HG03442 (cell line): ENCODE data around the gene TOP2A.

Experiments
- ATAC-seq: cut with Tn5 transposase; IDR thresholded peaks from one replicate; pipeline ENCODE4 v1.9.1; 2021; ENCODE audit warnings: mild to moderate bottlenecking, moderate library complexity; ENCODE audit not compliant: unreplicated experiment

TOP2A gene

DNA sequence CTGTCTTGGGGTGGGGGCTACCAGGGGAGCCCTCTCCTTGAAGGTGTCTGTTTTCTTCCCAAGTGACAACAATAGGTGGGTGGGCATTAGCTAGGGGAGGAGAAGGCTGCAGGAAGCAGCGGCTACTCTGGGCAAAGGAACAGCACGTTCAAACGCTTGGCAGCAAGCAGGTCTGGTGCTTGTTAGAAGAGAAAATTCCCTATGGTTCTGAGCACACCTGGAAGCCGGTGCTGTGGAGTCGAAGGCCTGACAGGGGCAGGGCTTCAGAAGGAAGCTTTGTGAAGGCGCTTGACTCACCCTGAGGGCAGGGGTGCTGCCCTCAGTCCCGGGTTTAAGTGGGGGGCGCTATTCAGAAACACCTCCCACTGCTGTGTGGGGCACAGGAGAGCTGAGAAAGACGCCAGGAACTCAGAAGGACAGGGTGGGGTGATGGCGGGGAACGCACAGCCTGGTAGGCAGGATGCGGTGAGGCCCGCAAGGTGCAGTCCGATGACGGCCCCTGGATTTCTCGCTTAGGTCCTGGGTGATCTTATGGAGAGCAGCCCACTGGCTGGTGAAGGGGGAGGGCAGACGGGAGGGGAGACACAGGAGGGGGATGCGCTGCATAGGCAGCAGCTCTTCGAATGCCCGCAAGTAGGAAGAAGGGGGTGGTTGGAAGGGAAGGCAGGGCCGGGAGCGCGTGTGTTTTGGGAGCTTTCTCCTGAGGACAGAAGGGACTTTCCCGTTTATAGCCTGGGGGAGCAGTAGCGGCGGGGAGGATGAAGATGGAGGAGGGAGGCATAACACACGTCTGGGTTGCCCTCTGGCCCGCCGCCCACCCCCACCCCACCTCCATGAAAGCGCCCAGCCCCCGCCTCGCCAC is 56.4 kb downstream of the TOP2A start:
- ATAC-seq = no peak

DNA sequence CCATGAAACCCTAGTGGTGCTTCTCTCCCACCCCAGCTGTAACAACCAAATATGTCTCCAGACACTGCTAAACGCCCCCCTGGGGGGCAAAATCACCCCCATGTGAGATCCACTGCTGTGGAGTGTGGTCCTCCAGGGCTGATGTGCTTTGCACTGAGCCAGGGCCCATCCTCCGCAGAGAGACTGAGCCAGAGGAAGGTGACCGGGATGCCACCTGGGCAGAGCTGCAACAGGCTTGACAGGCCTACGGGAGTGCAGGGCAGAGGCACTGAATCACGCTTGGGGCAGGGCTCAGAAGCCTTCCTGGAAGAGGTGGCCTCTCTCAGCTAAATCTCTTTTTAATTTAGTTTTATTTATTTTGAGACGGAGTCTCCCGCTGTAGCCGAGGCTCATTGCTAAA is 57.6 kb downstream of the TOP2A start:
- no peak for ATAC-seq

DNA sequence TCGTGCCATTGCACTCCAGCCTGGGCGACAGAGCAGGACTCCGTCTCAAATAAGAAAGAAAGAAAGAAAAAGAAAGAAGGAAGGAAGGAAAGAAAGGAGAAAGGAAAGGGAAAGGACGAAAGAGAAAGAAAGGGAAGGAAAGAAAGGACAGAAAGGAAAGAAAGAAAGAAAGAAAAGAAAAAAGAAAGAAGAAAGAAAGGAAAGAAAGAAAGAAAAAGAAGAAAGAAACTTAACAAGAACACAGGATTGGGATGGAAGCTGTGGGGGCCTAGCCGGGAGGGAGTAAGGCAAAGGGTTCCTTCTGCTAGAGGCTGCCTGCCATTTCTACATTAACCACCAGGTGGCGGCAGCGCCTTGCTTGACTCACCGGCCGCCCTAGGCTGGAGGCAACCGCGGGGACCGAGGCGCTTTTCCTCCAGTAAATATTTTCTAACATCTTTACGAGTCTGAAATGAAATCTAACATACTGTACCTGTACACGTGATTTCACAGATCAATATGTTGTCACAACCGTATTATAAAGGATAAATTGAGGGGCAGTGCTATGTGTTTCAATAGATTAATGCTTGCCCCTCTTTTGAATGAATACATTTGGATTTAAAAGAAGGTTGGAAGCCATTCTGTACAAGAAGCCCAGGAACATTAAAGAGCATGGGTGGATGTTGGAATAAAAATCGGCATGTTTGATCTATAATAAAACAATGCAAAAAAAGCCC is 59.2 kb downstream of the TOP2A start:
- no peak for ATAC-seq

DNA sequence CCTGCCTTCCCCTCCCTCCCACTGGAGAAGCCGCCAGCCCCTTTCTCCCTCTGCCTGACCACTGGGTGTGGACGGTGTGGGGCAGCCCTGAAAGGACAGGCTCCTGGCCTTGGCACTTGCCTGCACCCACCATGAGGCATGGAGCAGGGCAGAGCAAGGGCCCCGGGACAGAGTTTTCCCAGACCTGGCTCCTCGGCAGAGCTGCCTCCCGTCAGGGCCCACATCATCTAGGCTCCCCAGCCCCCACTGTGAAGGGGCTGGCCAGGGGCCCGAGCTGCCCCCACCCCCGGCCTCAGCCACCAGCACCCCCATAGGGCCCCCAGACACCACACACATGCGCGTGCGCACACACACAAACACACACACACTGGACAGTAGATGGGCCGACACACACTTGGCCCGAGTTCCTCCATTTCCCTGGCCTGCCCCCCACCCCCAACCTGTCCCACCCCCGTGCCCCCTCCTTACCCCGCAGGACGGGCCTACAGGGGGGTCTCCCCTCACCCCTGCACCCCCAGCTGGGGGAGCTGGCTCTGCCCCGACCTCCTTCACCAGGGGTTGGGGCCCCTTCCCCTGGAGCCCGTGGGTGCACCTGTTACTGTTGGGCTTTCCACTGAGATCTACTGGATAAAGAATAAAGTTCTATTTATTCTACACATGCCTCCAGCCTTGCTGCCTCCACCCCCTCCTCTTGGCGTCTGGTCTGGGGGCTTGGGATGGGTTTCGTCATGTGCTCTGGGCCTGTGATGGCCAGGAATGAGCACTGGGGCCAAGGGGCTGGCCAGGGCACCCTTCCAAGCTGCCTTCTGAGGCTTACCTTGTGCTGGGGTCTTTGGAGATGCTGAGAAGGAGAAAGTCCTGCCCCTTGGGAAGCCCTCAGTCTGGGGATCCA is 60.5 kb downstream of the TOP2A start:
- no peak for ATAC-seq

DNA sequence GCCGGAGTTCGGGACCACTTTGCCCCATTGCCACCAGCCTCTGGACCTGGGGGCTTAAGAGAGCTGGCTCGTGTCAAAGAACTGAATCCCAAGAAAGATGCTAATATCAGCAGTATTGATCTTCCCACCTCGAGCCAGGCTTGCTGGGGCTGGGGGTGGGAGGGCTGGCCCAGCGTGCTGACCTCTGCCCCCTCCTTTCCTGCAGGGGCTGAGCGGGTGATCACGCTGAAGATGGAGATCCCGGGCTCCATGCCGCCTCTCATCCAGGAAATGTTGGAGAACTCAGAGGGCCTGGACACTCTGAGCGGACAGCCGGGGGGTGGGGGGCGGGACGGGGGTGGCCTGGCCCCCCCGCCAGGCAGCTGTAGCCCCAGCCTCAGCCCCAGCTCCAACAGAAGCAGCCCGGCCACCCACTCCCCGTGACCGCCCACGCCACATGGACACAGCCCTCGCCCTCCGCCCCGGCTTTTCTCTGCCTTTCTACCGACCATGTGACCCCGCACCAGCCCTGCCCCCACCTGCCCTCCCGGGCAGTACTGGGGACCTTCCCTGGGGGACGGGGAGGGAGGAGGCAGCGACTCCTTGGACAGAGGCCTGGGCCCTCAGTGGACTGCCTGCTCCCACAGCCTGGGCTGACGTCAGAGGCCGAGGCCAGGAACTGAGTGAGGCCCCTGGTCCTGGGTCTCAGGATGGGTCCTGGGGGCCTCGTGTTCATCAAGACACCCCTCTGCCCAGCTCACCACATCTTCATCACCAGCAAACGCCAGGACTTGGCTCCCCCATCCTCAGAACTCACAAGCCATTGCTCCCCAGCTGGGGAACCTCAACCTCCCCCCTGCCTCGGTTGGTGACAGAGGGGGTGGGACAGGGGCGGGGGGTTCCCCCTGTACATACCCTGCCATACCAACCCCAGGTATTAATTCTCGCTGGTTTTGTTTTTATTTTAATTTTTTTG is 61.6 kb downstream of the TOP2A start:
- ATAC-seq = no peak

DNA sequence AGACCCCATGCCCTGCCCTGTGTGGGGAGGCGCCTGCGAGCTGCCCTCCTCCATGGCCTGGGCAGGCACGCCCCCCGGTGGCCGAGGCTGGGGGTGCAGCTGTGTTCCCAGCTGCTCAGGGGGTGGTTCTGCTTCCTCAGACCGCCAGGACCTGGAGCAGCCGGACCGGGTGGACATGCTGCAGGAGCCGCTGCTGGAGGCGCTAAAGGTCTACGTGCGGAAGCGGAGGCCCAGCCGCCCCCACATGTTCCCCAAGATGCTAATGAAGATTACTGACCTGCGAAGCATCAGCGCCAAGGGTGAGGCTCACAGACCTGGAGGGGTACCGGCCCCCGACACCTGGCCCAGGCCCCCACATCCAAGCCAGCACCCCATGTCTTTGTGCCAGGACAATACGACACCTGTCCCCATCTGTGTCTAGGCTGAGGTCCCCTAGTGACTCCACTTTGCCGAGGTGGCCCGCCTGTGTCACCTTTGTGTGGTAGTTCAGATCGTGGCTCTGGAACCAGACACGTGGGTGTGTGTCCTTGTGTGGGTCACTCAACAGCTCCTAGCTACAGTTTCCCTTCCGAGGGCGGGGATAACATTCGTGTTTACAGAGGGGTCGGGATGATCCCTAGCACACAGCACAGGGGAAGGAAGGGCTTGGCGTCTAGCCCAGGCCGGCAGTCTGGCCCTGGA is 62.4 kb downstream of the TOP2A start:
- no peak for ATAC-seq

DNA sequence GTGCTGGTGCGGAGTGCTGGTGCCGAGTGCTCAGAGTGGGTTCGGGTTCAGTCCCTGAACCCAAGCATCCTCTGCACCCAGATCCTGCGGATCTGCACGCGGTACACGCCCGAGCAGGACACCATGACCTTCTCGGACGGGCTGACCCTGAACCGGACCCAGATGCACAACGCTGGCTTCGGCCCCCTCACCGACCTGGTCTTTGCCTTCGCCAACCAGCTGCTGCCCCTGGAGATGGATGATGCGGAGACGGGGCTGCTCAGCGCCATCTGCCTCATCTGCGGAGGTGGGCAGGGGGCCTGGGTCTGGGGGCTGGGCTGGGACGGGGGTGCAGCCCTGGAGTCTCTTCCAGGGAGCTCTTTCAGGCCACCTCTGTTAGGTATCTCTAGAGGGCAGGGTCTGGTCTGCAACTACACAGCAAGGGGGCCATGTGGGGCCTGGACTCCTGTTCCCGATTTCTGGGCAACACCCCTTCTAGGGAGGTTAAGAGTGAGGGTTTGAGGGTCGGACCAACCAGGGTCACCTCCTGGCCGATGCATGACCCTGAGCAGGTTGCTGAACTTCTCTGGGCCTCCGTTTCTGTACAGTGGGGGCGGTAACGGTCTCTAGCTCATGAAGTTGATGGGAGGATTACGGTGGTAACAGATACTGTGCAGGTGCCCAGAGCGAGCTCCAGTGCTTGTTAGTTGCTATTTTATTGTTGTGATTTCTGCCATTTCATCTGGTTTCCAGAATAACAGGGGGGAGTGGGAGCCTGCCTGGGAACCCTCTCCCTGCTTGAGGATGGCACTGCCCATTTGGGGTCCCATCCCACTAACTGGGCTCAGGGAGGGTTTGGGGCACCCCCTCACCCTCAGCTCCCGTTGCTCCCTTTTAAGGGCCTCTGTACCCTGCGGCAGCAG is 63.2 kb downstream of the TOP2A start:
- no peak for ATAC-seq

DNA sequence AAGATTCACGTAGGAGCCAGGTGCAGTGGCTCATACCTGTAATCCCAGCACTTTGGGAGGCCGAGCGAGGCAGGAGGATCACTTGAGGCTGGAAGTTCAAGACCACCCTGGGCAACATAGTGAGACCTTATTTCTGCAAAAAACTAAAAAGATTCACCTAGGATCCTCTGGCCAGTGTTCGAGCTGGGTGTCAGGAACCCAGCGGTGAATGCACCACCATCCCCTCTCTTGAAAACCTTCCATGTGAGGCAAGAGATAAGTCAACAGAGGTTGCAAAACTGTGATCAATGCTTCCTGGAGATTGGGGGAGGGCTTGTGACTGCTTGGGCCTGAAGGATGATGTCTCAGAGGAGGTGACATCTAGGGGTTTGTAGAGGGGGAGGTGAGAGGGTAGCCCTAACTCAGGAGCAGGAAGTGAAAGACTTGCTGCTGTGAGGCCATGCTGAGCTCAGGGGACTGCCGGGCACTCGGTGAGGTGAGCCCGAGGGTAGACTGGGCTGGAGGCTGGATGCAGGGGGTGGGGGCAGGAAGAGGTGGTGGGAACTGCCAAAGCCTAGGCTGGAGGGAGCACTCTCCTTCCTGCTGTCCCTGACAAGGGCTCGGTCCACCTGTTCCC is 64.8 kb downstream of the TOP2A start:
- ATAC-seq = no peak

DNA sequence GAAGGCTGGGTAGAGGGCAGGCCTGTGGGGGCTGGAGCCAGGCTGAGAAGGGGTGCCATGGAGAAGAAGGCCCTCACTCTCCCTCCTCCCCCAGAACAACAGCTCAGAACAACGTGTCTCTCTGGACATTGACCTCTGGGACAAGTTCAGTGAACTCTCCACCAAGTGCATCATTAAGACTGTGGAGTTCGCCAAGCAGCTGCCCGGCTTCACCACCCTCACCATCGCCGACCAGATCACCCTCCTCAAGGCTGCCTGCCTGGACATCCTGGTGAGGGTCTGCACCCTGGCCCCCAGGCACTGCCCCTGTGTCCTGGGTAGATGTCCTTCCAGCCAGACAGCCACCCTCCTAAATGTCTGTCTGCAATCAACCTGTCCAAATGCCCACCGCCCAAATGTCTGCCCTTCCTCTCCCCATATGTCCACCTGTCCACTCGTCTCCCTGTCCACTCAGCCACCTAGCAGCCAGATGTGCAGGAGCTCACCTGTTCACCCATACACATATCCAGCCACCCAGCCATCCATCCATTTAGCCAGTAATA is 65.4 kb downstream of the TOP2A start:
- no peak for ATAC-seq

DNA sequence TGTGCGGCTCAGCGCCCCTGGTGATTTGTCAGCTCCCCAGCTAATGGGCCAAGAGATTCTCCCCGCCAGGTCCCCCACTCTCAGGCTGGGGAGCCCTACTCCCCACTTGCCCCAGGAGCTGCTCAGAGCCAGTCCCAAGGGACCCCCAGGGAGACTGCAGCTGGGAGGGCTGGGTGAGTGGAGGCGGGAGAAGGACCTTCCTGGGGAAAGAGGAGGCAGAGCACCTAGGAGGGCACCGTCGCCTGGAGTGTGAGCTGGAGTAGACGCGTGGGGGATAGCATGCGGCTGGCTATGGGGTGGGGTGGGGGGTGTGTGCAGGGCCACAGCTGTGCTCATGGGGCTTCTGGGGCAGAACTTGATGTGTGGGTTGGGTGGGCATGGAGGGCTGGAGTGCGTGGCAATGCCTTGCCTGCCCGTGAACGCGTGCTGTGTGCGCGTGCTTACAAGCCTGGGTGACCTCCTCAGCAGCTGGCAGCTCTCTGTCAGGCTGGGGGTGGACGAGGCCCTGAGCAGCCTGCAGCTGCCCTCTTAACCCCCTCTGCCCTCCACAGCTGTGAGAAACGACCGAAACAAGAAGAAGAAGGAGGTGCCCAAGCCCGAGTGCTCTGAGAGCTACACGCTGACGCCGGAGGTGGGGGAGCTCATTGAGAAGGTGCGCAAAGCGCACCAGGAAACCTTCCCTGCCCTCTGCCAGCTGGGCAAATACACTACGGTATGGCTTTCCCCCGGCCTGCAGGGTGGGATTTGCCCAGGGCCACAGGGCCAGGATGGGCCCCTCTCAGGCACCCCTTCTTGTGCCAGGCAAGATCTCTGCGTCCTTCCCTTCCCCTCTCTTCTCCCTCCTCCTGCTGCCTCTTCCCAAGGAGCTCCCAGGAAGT is 66.1 kb downstream of the TOP2A start:
- ATAC-seq = no peak

DNA sequence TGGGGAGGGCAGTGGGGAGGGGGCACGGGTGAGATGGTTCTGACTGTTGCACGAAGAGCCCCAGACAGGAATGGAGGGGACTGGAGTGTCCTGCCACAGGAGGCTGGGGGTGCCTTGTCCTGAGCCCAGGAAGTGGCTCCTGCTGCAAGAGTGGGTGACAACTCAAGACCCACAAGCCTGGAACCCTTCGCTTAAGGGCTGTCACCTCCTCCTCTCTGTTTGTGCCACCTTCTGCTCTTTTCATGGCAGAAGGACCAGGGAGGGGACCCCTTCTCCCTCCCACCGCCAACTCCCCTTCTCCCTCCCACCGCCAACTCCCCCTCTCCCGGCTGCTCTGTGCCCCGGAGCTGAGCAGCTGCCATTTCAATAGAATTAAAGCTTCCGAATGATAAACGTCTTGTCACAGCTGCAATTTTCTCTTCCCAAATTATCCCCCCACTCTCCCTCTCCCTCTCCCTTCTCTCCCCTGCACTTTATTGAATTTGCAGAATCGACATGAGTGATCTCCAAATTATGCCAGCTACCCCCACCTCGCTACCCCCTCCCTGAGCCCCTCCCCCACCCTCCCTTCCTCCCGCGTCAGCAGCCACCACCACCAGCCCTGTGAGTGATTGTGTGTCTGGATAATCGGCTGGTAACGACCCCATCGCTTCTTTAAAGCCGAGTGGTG is 66.9 kb downstream of the TOP2A start:
- ATAC-seq = no peak

DNA sequence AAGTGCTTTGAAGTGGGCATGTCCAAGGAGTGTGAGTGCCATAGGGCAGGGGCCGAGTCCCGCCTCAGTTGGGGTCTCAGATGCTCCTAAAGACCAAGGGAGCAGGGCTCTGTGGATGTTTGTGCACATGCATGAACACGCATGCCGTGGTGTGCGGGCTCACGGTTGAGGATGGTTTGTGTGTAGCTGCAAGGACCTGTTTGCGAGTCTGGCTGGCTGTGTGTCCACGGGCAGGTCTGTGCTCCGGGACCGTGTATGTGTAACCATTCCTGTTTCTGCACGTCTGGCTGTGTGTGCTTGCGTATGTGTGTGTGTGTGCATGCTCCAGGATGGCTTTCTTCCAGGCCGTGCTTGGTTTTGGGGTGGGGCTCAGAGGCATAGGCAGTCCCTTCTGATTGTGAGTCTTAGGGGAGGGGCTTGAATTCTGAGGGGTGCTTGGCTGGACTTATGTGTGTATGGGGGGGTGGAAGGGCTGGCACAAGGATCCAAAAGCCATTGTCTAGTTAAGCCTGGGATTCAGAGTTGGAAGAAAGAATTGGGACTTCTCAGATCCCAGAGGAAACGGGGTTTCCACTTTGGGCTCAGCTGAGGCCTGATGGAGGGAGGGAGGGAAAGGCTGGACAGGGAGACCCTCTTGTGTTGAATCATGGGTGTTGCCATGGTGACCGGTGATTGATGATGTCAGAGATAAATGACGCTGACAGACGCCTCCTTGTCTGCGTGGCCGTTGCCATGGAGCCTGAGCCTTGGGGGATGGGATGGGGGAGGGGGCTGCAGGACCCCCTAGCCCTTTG is 67.6 kb downstream of the TOP2A start:
- no peak for ATAC-seq

DNA sequence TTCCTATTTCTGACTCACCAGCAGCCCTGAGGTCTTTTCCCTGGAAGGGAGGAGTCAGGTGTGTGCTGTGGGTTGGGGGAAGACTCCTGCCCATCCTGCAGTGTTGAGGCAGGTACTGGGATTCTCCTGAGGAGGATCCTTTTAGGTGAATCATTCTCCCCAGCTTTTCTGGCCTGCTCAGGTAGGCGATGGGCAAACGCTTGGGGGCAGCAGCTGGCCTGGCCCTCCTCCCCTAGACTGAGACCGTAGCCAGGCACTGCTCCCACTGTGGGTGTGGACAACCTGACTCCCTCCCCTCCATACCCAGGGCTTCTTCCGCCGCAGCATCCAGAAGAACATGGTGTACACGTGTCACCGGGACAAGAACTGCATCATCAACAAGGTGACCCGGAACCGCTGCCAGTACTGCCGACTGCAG is 68.2 kb downstream of the TOP2A start:
- no peak for ATAC-seq

DNA sequence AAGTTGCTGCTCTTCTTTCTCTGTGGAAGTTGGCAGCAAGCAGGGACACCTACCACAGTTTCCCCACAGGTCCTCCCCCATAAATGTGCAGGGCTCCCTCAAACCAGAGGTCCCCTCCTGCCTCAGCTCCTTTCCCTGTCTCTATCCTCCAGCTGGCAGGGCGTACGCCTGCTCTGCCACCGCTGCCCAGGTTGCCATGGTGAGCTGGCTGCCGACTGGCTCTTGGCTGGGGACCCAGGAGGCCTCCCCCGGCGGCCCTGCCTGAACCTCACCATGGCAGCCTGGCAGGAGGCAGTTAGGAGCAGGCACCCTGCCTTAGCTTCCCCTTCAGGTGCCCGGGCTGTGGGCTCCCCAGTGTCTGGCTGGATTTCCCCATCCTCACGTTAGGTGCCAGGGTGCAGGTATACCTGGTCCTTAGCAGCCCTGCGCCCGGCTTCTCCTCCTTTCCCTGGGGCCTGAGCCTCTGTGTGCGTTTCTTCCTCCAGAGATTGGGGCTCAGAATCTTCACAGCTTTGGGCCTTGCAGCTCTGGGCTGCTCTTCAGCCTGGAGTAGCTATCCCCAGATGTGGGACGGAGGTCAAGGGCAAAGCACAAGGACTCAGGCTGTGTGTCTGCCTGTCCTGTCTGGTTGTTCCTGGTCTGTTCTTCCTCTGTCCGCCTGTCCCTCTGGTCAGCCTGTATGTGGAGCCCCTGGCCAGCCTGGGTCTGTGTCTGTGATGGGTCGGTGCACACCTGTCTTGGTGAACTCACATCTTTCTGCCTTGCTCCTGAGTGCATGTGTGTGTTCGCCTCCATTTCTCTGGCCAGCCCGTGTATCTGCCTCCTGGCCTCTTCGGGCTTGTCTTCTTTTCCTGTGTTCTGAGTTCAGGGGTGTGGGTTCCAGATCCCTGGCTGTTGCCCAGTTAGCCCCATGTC is 68.9 kb downstream of the TOP2A start:
- no peak for ATAC-seq

DNA sequence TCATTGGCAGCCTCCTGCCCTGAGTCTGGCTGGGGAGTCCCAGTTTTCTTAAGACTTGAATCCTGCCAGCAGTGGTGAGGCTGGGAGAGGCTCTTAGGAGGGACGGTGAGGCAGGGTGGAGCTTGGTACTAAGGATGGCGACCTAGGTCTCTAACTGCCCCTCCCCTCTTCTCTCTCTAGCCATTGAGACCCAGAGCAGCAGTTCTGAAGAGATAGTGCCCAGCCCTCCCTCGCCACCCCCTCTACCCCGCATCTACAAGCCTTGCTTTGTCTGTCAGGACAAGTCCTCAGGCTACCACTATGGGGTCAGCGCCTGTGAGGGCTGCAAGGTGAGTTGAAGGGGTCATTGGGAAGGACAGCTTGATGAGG is 69.6 kb downstream of the TOP2A start:
- ATAC-seq = no peak
